ENCODE measurements around the gene PDGFB.

The PDGFB gene

DNA sequence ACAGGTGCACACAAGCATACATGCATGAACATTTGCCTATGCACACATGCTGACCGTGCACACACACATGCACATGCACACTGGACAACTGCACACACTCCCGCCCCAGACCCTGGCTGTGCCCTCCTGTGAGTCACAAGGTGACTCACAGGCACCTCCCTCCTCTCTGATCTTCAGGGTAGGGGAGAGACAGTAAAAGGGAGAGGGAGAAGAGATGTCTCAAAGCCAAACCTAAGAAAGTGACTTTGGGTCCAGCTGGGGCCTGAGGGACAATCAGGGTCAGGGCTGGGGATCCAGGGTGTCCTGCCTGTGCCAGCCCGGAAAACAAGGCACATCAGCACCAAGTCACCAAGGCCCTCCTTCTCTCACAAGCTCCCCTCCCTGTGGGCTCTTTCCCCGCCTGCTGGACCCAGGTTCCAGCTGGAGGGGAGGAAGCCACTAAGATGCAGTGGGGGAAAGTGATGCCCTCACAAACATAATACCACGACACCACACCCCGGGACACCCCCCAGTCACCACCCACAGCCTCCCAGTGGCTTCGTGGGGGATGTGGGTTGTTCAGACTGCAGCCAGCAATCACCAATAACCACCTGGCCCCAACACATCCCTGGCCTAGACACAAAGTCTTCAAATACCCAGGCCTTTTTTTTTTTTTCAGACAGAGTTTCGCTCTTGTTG lies 39.3 kb downstream of the PDGFB start:
- DNase-seq (ENCODE audit: low spot score), result no peak

DNA sequence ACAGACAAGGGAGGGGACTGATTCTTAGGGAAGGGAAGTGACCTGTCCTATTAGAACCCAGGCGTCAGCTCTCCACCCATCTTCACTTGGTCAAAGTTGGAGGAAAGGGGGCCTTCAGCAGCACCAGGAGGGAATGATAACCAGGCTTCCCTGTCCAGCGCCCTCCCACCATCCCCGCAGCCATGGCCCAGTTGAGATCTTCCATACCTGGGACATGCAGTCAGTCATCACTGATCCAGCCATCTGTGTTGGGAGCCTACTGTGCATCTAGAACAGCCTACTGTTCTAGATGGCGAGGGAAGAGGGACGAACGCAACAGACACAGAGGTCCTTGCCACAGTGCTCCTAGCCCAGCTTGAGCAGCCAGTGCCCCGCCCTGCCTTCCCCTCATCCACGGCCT lies 40.6 kb downstream of the PDGFB start:
- DNase-seq (ENCODE audit: low spot score), result no peak

DNA sequence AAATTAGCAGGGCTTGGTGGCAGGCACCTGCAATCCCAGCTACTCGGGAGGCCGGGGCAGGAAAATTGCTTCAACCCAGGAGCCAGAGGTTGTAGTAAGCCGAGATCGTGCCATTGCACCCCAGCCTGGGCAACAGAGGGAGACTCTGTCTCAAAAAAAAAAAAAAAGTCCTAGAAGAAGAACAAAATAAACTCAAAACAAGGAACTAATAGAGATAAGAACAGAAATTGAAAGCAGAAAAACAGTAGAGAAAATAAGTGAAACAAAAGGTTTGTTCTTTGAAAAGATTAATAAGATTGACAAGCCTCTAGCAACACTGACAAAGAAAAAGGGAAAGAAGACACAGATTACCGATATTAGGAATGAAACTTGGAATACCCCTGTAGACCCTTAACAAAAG lies 47.2 kb downstream of the PDGFB start:
- DNase-seq (ENCODE audit: low spot score), result no peak

DNA sequence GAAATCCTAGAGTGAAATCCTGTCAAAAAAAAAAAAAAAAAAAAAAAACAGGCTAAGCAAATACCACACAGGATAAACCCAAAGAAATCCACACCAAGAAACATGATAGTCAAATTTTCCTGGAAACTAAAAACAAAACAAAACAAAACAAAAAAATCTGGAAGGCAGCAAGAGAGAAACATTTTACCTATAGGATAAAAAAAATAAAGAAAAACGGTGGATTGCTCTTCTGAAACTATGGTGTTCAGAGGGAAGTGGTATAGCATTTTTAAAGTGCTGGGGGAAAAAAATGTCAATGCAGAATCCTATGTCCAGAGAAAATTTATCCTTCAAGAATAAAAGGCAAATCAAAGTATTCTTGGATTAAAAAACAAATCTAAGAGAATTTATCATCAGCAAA lies 50.7 kb downstream of the PDGFB start:
- DNase-seq (ENCODE audit: low spot score), result no peak

DNA sequence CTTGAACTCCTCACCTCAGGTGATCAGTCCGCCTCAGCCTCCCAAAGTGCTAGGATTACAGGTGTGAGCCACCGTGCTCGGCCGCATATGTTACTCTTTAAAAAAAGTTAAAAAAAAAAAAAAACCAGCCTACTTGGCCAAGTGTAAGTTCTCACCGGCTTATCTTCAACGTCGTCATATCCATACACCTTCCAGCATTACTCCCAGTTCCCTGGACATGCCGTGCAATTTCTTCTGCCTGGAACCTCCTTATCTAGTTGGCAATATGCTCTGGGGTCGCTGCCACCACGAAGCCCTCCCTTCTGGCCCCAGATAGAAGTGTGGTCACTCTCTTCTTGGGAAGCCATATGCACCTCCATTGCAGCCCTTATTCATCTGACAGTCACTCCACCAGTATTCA lies 56.0 kb downstream of the PDGFB start:
- no peak for DNase-seq (ENCODE audit: low spot score)

DNA sequence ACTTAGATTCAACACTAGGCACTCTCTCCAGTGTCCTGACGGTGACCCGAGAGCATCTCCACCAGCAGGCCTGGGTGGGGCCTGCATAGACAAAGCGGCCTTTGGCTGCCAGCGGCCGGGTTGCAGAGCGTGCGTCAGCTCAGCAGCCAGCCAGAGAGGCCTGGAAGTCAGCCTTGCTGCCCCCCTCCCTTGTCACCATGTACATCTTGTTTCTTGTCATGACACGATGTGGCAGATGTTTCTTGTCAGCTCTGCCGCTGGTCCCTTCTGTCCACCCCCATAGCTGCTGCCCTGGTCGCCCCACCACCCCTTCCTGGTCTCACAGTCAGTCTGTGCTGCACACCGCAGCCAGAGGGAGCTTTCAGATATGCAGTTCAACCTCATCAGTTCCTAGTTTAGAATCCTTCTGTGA lies 59.2 kb downstream of the PDGFB start:
- DNase-seq (ENCODE audit: low spot score), result no peak

DNA sequence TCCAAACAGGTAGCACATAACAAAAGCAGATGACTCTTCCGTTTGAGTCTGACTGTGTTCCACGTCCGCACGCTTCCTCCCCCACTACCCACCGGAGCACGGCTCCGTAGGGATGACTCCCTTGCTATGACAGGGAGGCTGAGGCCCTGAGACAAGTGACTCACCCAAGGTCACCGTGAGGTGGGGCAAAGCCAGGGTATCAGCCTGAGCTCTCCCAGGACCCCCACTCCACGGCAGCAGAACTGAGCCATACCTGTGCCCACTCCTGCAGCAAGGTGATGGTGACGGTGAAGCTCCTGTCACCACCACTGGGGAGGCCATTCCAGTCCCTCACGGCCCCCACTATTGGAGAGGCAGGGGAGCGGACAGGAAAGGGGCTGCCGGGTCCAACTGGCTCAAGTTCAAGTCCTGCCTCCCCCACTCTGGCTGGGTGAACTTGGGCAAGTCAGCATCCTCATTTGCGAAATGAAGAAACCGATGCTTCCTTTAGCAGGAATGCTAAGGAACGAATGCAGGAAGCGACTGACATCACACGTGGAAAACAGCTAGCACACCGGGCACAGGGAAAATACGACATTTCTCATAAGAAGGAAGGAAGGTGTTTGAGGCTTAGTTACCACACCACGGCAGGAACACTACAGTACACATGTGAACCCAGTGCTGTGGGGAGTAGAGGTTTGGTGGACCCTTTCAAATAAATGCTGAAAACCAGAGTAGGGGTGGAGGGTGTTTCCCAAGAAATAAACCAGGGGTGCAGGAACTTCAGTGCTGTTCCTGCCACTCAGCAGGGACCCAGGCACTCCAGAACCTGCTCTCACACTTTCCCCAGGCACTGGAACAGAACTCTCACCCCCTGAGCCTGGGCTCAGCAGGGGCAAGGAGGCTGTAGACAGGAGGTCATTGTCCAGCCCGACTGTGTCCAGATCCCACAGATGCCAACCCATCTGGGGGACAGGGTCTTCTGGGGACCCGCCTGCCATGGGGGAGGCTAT lies 59.9 kb downstream of the PDGFB start:
- DNase-seq (ENCODE audit: low spot score), result no peak

DNA sequence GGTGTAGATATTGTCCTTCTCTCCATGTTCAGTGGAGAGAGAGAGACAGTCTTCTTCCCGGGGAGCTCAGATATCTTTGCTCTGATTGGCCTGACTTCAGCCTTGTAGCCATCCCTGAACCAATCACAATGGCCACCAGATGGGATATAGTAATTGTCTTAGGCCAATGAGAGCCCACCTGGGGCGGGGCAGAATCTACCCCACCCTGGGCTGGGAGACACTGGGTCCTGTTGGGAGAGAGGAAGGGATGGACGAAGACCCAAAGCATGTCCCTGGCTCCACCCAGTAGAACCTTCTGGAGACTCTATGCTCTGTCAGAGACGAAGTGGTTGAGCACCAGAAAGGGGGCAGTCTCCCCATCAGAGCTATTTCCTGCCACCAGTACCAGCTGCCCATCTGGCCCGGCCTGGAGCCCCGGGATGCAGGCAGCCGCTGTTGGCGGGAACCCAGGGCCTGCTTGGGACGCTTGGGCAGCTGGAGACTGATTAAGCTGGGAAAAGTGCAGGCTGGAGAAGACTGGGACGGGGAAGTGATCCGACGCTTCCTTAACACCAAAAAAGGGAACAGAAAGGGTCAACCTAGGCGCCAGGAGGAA lies 60.7 kb downstream of the PDGFB start:
- DNase-seq (ENCODE audit: low spot score), result no peak

DNA sequence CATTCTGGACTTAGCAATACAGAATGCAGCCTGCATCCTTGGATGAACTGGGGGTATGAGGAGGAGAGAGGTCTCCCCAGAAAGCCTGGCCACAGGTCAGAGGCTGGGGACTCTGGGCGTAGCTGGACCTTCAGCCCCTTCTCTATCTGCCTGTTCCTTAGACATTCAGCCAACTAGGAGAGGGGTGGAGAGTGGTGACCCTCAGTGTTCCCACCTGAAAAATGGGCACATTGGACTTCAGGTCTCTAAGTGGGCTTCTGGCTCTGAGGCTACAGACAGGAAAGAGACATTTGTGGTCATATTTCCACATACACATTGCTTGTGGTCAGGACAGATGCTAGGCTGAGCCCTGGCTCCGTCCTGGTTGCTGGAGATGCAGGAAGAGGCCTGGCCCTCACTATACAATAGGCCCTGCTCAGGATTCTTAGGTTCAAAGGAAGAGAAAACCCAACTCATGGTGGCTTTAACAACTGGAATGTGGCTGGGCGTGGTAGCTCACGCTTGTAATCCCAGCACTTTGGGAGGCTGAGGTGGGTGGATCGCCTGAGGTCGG lies 62.2 kb downstream of the PDGFB start:
- no peak for DNase-seq (ENCODE audit: low spot score)

DNA sequence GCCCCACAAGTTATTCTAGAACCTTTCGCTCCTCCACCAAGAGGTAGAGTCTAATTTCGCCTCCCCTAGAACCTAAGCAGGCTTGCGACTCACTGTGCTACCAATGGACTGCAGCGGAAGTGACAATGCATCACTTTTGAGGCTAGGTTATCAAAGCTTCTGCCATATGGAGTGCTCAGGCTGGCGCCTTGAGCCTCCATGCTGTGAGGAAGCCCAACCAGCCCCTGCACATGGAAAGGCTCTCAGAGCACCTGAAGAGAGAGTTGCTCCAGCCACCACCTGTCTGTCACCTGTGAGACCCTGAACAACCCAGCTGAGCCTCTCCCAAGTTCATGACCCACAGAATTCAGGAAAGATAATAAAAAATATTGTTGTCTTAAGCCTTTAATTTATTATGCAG lies 63.0 kb downstream of the PDGFB start:
- DNase-seq (ENCODE audit: low spot score), result no peak

DNA sequence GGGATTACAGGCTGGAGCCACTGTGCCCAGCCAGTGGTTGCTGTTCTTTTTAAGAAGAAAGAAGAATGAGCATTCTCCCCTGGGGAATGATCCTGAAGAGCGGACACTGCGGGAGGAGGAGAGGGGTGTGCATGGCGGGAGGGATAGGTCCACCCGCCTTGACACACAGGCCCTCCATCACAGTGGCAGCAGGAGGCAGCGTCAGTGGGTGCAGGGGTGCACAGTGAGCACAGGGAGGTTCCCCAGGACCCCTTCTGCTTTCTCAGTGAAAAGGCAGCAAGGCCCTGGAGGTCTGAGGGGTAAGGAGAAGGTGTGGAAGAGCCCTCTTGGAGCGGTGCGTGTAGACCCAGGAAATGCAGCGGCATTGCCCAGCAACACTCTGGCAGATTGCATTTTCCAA lies 63.4 kb downstream of the PDGFB start:
- no peak for DNase-seq (ENCODE audit: low spot score)

DNA sequence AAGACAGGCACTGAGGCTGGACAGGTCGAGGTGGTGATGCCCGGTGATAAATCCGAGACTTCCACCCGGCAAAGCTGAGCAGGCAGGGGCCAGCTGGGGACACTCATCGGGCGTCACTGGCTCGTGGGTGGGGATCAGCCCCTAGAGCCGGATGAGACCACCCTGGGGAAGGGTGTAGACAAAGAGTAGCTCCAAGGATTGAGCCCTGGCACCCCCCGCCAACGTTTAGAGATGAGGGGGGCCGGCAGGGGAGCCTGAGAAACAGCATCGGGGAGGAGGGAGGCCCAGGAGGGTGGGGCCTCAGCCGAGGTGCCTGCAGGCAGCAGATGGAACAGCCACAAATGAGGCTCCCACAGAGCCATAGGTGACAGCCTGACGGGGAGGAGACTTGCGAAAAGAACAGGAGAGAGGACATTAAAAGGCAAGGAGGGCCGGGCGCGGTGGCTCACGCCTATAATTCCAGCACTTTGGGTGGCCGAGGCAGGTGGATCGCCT lies 64.9 kb downstream of the PDGFB start:
- no peak for DNase-seq (ENCODE audit: low spot score)

DNA sequence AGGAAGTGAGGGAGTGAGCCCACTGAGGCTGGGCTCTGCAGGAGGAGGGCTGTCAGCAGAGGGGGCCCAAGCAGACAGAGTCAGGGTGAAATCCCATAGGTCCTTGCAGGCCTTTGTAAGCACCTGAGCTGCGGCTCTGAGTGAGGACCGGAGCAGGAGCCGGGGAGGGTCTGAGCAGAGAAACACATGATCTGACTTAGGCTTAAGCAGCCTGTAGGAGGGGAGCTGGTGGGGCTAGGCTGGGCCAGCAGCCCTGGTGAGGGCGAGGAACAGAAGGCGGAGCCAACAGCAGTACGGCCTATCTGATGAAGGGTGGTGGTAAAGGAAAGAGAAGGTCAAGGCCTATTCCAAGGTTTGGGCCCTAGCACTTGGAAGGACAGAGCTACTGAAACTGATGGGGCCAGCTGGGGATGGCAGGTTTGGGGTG lies 65.4 kb downstream of the PDGFB start:
- no peak for DNase-seq (ENCODE audit: low spot score)

DNA sequence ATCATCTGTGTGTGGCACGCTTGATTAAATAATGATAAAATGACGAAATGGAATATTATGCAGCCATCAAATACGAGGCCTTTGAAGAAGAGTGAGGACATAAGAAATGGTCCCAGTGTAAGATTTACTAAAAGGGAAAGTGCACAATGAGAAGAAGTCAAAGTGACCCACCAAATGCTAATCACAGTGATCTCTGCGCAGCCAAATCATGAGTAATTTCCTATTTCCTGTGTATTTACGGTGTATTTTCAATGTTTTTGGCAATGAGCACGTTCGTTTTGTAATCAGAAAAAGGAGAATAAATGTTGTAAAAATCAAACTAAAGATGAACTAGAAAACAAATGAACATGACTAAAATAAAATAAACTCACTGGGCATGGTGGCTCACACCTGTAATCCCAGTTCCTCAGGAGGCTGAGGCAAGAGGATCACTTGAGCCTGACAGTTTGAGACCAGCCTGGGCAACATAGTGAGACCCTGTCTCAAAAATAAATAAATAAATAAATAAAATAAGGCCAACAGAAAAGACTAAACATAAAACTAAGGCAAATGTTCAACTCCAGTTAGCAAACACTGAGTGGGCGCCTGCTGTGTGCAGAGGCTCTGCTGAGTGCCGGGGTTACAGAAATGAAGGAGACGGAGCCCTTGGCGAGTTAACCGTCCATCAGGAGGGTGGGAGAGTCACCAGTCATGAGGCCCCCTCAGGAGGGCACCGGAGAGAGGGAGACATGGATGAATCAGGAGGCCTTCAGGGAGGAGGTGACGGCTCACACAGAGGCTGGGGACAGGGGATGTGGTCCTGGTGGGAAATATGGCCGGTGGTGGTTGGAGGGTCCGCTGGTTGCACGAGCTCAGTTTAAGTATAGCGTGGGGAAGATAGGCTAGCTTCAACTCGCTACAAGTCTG lies 66.3 kb downstream of the PDGFB start:
- no peak for DNase-seq (ENCODE audit: low spot score)

DNA sequence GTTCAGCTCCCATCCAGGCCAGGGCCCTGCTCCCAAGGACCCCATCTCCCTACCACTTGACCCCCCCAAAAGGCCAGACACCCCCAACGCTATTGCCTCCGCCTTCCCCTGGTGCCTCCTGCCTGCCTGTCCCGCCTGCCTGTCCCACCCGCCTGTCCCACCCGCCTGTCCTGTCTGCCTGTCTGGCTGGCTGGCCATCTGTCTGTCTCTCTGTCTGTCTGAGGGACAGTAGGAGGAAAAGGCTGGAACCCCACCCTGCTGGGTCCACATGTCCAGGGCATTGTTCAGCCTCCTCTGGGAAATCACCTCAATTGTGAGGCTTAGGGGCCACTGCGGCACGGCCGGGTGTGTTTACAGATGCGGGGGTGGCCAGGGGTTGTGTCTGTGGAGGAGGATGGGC lies 67.0 kb downstream of the PDGFB start:
- DNase-seq (ENCODE audit: low spot score), result no peak

DNA sequence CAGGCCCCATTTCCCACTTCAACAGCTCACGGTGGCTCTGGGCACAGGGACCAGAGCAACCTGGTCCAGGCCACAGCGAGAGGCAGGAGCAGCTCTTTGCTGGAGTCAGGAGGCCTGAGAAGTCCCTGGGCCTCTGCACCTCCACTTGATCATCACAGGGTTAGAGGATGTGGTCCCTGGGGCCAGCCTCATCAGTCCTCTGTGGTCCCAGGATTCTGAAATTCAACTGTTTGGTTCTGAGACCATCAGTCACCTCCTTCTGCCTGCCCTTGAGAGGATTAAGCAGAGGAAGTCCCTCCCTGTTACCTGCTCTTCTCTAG lies 67.4 kb downstream of the PDGFB start:
- DNase-seq (ENCODE audit: low spot score), result no peak

DNA sequence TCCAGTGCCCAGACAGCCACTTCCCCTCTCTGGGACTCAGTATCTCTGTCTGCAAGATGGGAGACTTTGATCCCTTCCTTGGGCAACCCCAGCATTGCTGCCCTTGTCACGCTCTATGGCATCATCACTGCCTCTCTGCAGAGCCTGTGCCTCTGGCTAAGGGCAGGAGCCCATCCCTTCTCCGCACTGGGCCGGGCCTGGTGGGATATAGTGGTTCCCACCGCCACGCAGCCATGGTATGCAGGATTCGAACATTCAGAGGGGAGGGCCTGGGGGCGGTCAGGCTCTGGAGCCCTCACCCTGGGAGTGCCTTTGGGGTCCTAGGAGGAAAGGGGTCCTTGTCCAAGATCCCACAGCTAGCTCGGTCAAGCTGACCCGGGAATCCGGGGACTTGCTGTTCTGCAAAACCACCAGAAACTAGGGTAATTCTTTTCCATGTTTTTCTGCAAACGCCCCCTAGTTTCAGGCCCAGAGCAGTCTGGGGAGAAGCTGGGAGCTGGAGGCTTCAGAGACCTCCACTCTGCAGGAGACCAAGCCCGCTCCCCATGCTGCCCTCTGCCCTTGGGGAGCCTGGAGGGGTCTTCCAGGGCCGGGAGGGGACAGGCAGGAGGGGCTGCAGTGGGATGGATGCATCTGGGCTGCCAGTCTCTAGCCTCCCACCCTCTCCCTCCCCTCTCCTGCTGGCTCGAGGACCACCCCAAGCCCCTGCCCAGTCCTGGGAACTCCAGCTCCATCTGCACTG lies 67.9 kb downstream of the PDGFB start:
- DNase-seq (ENCODE audit: low spot score), result no peak

DNA sequence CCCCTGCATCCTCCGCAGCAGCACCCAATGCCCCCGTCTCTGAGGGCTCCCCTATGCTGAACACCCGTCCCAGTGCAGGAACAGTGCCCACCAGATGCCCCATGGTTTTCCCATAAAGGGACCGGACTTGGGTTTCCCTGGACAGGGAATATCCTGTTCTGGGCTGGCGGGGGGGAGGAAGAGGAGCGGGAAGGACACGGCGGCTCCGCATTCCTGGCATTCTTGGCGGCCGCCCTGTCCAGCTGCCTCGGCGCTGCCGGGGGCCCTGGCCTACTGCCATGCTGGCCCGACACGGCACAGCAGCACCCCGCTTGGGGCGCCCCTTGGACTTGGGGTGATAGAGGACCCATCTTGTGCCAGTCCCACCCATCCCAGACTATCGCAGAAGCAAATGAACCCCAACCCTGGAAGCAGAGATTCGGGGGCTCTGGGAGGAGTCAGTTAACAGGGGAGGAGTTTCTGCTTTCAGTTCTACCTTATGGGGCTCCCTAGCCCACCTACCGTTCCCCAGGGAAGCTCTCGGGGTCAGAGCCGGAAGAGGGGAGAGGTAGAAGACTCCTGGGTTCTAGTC lies 68.6 kb downstream of the PDGFB start:
- DNase-seq (ENCODE audit: low spot score), result no peak

DNA sequence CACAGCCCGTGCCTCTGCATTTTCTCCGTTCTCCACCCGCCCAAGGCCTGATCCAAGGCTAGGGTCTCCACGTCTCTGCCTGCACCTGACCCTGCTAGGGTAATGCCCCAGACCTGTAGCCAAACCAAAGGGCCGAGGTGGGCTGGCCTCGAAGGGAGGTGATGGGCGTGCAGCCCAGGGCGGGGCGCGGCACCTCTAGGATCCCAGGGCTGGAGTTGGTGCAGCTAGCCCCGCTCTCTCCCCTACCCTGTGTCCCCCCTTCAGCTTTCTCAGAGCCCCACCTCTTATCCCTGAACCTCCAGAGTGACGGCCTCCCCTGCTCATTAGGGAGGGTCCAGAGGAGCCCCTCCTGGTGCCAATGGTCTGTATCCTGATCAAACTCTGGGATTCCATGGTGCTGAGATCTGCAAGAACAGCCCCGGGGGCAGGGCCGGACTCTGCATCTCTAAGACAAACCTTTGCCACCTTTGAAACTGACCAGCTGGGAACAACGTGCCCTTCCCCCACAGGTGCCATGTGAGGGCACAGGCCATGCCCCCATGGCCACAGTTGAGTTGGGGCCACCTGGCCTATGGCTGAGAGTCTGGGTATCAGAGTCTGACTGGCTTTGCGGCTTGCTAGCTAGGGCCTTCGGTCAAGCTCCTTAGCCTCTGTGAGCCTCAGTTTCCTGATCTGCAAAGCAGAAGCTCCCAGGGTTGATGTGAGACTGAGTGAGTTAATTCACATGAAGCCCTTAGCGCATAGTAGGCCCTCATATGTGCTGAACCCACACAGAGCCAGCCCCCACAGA lies 69.2 kb downstream of the PDGFB start:
- no peak for DNase-seq (ENCODE audit: low spot score)
